Breast epithelium (tissue), 4 donors: Measurements from ENCODE around the gene TMEM179. TPM values are rescaled to one million over a fixed set of nuclear protein-coding genes. Genes with fewer than 3 reads are reported as not detected.

Experiments used
- DNase-seq, 2 donors: peaks; one replicate each; pipeline ENCODE4 v3.0.0-alpha.2; 2019; ENCODE audit warnings: low spot score in 2 of 2
- H3K27ac ChIP-seq, 2 donors: fragments of 200-600 bp; sonication (generic) in 1 of 2; one replicate each; pipeline ENCODE4 v1.5.1; 2016 to 2019; ENCODE audit warnings: mild to moderate bottlenecking in 1 of 2
- H3K27me3 ChIP-seq, 2 donors: fragments of 200-600 bp; sonication (generic) in 1 of 2; one replicate each; pipeline versions ENCODE4 v1.5.1 to v1.6.0; 2017 to 2019; ENCODE audit warnings: control low read depth in 1 of 2, mild to moderate bottlenecking in 1 of 2
- H3K36me3 ChIP-seq: fragments of 200-600 bp; one replicate; pipeline ENCODE4 v1.5.1; 2019
- H3K4me1 ChIP-seq, 2 donors: fragments of 200-600 bp; sonication (generic); one replicate each; pipeline ENCODE4 v1.5.1; 2016 to 2019; ENCODE audit warnings: control low read depth in 1 of 2
- H3K4me3 ChIP-seq, 3 donors: fragments of 200-600 bp; sonication (generic); 1 replicate in 2 of 3; 2 replicates in 1 of 3; pipeline ENCODE4 v1.5.1; 2016 to 2019; ENCODE audit warnings: mild to moderate bottlenecking in 3 of 3, moderate library complexity in 2 of 3
- H3K9me3 ChIP-seq, 2 donors: fragments of 200-600 bp; sonication (generic) in 1 of 2; one replicate each; pipeline ENCODE4 v1.5.1; 2016 to 2019; ENCODE audit warnings: control low read depth in 1 of 2
- POLR2A ChIP-seq: fragments of 450-650 bp; IDR thresholded peaks from one replicate; pipeline ENCODE4 v1.6.1; 2016; ENCODE audit warnings: antibody characterized with exemption, mild to moderate bottlenecking, moderate library complexity
- POLR2AphosphoS5 ChIP-seq, 3 donors: sonication (generic); formaldehyde crosslinking; IDR thresholded peaks; one replicate each; pipeline ENCODE4 v1.6.1; 2017; ENCODE audit warnings: antibody characterized with exemption in 3 of 3
- intact Hi-C: fragments of 100-400 bp; cut with DNase I; formaldehyde crosslinking; loops from one replicate; pipeline ENCODE4 v1.15.1; 2023; ENCODE audit warnings: low total_unique reads
- total RNA-seq, 3 donors: library from RNA; depleted of rRNA; stranded (reverse); fragments of >200 nt; gene quantifications; one replicate each; pipeline ENCODE4 v1.1.0, GENCODE V29; 2016
- TF ChIP-seq, protein P1 (sequence below), 3 donors: fragments of 450-650 bp; IDR thresholded peaks; one replicate each; pipeline ENCODE4 v1.5.1; 2016 to 2017; ENCODE audit warnings: antibody characterized with exemption in 3 of 3, mild to moderate bottlenecking in 3 of 3, moderate library complexity in 3 of 3

TMEM179 gene
- total RNA-seq, 3 donors from 2014 or later: not detected

DNA sequence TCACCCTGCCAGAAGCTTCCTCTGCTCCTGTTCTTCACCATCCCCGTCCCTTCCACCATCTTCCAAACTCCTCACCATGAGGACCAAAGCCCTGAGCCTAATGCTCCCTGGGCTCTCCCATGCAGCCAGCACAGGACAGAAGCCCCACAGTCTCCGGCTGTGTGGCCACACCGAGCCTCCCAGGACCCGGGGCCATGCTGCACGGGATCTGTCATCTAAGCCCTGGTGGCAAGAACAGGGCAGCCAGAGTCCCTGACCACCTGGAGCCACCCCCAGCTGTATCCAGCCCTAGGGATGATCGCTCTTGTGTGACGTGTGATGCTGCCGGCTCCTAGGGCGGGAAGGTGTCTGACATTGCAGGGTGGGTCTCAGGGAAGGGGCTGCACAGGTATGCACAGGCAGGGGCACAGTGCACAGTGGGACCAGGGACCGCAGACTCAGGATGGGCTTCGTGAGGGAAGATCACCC, 8.1 kb downstream of the TMEM179 start:
- intact Hi-C loops: no loop called here
- Histone ChIP-seq H3K36me3 (no peaks in the 10 kb centered on the region), H3K4me3 (no peak overlapping the region), H3K4me1 (no peaks in the 10 kb centered on the region), H3K27ac (no peak overlapping the region), H3K27me3 (peaks cover 0 to 47% of the 10 kb centered on the region in 2 donors), H3K9me3 (no peaks in the 10 kb centered on the region)
- no peak for DNase-seq
- TF ChIP-seq, protein P1, sequence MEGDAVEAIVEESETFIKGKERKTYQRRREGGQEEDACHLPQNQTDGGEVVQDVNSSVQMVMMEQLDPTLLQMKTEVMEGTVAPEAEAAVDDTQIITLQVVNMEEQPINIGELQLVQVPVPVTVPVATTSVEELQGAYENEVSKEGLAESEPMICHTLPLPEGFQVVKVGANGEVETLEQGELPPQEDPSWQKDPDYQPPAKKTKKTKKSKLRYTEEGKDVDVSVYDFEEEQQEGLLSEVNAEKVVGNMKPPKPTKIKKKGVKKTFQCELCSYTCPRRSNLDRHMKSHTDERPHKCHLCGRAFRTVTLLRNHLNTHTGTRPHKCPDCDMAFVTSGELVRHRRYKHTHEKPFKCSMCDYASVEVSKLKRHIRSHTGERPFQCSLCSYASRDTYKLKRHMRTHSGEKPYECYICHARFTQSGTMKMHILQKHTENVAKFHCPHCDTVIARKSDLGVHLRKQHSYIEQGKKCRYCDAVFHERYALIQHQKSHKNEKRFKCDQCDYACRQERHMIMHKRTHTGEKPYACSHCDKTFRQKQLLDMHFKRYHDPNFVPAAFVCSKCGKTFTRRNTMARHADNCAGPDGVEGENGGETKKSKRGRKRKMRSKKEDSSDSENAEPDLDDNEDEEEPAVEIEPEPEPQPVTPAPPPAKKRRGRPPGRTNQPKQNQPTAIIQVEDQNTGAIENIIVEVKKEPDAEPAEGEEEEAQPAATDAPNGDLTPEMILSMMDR (IDR thresholded peaks at IDR 0.05): no peak
- TF ChIP-seq POLR2A (no peak), POLR2AphosphoS5 (IDR thresholded peaks at IDR 0.05) (no peak)

DNA sequence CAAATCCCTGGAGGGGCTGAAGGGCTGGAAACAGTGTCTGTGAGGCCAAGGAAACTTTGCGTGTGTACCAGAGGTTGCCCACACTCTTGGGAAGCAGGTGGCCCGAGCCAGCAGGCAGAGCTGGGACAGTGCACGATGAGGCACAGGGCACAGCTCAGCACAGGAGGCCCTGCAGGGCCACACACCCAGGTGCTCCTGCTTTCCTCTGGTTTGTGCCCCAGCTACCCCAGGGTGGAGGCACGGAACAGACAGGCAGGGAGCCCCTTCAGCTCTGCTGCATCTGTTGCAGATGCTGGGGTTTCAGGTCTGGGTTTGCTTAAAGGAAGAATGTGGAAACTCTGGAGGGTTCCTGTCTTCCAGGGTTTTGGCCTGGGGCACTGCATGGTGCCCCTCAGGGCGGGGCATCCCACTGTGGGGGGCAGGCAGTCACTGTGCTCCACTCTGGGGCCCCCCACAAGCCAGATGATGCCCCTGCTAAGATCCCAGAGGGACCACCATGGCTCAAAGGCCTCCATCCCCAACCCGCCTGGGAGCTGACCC, 8.6 kb downstream of the TMEM179 start:
- Histone ChIP-seq H3K4me3 (no peak overlapping the region), H3K9me3 (no peaks in the 10 kb centered on the region), H3K27me3 (peaks cover 0 to 42% of the 10 kb centered on the region in 2 donors), H3K36me3 (no peaks in the 10 kb centered on the region), H3K27ac (no peak overlapping the region), H3K4me1 (no peaks in the 10 kb centered on the region)
- intact Hi-C loops: no loop called here
- TF ChIP-seq POLR2A (no peak), POLR2AphosphoS5 (IDR thresholded peaks at IDR 0.05) (no peak)
- TF ChIP-seq, protein P1 (IDR thresholded peaks at IDR 0.05): no peak
- no peak for DNase-seq

DNA sequence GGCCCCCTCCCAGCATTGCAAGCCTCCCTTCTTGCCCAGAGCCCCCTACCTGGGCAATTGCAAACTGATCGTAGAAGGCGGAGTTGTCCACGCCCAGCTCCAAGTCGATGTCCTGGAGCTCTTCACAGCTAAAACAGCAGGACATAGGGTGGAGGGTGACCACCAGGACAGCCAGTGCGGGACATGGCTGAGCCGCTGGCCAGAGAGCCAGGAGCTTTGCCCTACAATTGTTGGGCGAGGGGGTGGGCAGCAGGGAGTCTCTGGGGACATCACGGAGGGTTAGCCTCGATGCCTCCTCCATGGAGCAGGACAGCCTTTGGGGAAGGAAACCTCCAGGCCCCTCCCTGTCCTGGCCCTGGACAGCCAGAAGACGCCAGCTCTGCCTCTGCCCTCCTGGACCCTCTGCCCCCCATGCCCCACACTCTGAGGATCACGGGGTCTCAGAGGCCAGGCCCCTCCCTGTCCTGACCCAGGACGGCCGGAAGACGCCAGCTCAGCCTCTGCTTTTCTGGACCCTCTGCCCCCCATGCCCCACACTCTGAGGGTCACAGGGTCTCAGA, 9.4 kb downstream of the TMEM179 start:
- Histone ChIP-seq H3K4me3 (no peak overlapping the region), H3K9me3 (no peaks in the 10 kb centered on the region), H3K27ac (no peak overlapping the region), H3K36me3 (no peaks in the 10 kb centered on the region), H3K4me1 (no peaks in the 10 kb centered on the region), H3K27me3 (peaks cover 0 to 35% of the 10 kb centered on the region in 2 donors)
- TF ChIP-seq, protein P1 (IDR thresholded peaks at IDR 0.05): no peak
- TF ChIP-seq POLR2AphosphoS5 (IDR thresholded peaks at IDR 0.05): no peak
- no peak for TF ChIP-seq POLR2A
- intact Hi-C loops: no loop called here
- DNase-seq: no peak

DNA sequence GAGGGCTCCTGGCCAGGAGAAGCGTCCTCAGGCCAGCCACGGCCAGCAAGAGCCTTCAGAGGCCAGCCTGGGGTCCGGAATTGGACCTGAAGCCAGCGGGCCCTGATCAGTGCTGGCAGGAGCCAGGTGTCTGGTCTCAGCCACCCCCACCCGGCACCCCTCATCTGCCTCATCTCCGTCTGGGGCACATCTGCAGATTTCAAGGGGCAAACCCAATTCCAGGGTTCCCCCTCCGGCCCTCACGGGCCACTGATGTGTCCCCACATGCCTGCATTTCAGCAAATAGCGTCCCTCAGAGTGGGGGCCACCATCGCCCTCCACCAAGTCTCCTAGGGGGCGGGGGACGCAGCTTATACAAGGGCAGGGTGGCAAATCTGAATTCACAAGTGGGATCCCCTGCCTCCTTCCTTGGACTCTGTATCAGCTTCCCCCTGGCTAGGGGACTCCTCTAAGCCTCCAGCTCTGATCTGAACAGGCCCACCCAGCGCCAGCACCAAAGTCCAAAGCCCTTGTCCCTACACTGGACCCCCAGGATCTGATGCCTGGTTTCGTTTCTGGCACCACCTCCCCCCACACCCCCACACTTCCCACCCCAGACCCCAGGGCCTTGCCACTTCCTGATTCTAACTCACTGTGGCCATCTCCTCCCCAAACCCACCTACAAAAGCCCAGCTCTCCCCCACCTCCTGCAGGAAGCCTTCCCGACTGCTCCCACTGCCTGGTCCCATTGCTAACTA, 10.1 kb downstream of the TMEM179 start:
- intact Hi-C loops: no loop called here
- no peak overlapping the region for H3K4me3 ChIP-seq
- TF ChIP-seq POLR2A (no peak), POLR2AphosphoS5 (IDR thresholded peaks at IDR 0.05) (no peak)
- TF ChIP-seq, protein P1 (IDR thresholded peaks at IDR 0.05): no peak
- H3K36me3 ChIP-seq: no peaks in the 10 kb centered on the region
- no peaks in the 10 kb centered on the region for H3K9me3 ChIP-seq
- H3K27ac ChIP-seq: peak overlapping the region in 1 of 2 donors; percentile 81
- peaks cover 0 to 28% of the 10 kb centered on the region in 2 donors for H3K27me3 ChIP-seq
- no peaks in the 10 kb centered on the region for H3K4me1 ChIP-seq
- DNase-seq: no peak

DNA sequence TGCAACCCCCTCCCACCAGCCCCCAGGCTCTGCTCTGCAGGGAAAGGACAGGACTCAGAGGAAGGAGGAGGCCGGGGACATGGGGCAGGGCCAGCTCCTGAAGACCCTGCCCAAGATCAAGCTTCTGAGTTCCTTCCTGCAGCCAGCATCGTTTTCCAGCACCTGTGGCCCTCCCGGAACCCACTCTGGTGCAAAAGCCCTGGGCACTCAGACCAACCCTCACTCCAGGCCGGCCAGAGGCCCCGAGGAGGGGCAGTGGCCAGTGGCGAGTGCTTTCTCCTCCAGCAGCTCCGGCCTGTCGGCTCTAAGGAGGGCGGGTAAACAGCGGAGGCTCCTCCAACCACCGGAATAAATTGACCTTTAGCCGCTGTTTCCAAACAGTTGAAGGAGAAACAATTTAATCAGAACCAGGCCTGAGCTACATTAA, 10.8 kb downstream of the TMEM179 start:
- H3K27ac ChIP-seq: peak overlapping the region in 1 of 2 donors; percentile 81
- no peak for DNase-seq
- no peak overlapping the region for H3K4me3 ChIP-seq
- no peak for TF ChIP-seq POLR2AphosphoS5 (IDR thresholded peaks at IDR 0.05)
- no peak for TF ChIP-seq POLR2A
- TF ChIP-seq, protein P1 (IDR thresholded peaks at IDR 0.05): no peak
- H3K36me3 ChIP-seq: no peaks in the 10 kb centered on the region
- no peaks in the 10 kb centered on the region for H3K9me3 ChIP-seq
- intact Hi-C loops: no loop called here
- peaks cover 0 to 25% of the 10 kb centered on the region in 2 donors for H3K27me3 ChIP-seq
- no peaks in the 10 kb centered on the region for H3K4me1 ChIP-seq
